Left colon (tissue), 2 donors: ENCODE results near the gene ARHGAP23. TPM values are rescaled to one million over a fixed set of nuclear protein-coding genes. Genes with fewer than 3 reads are reported as not detected.

Source experiments
- ATAC-seq: fragments of 200-7000 bp; cut with Tn5 transposase; one replicate; pipeline ENCODE4 v1.9.1; 2020; ENCODE audit warnings: mild to moderate bottlenecking, moderate library complexity
- DNase-seq, 2 donors: peaks; one replicate each; pipeline ENCODE4 v3.0.0-alpha.2; 2020
- intact Hi-C, 2 donors: fragments of 100-400 bp; cut with DNase I in 1 of 2; cut with micrococcal nuclease in 1 of 2; formaldehyde crosslinking; loops; one replicate each; pipeline versions ENCODE4 v1.11.2 to v1.14.0; 2022; cut with DNase I, micrococcal nuclease
- long read RNA-seq: library from polyadenylated mRNA; unstranded; transcript quantifications from one replicate; pipeline ENCODE4 v2.0.0, GENCODE V29; 2021
- total RNA-seq, 2 donors: library from RNA; stranded (reverse); fragmentation: NEBNext Ultra II Directional; extraction: Animal tissue kit (Norgen Biotek cat#: 25700); gene quantifications; one replicate each; pipeline ENCODE4 v1.2.1, GENCODE V29; 2021
- donor health status: DM: no; HTN: no; CAD: no.
- donor health status: DM: yes; HTN: yes; CAD: no.

ARHGAP23 gene
- total RNA-seq, result 10 to 100 TPM in 1 of 2 donors, 1 to 10 TPM in 1; 3.9 to 11.3 TPM
- long read RNA-seq, partial matches to known transcripts, result 0 of 2 reads
- long read RNA-seq, other reads (novel, unspliced or antisense), result 2 of 2 reads

GRCh38 chr17:38428112-38428642 lies at the start of gene ARHGAP23:
ARHGAP23 (plus strand) TSS chr17:38428464; CDS start chr17:38428486, 22 bp downstream.
- intact Hi-C loops, result no loop called here
- peak; percentile 53 for ATAC-seq
- peak; percentile 50 to 62 for DNase-seq

GRCh38 chr17:38379448-38379847 lies 48.8 kb upstream of the ARHGAP23 start:
- DNase-seq (no peak), ATAC-seq (no peak)
- intact Hi-C loops, result no loop called here

- intact Hi-C loops, result no loop called here
- DNase-seq (no peak), ATAC-seq (no peak)
Observed at GRCh38 chr17:38395090-38395489, 33.2 kb upstream of the ARHGAP23 start.

GRCh38 chr17:38397227-38397626 lies 31.0 kb upstream of the ARHGAP23 start:
- DNase-seq, result no peak
- intact Hi-C loops, result no loop called here
- ATAC-seq, result no peak

GRCh38 chr17:38400286-38400685 lies 28.0 kb upstream of the ARHGAP23 start:
- ATAC-seq (no peak), DNase-seq (no peak)
- intact Hi-C loops, result no loop called here

GRCh38 chr17:38401459-38401858 lies 26.8 kb upstream of the ARHGAP23 start:
- no peak for ATAC-seq
- no peak for DNase-seq
- intact Hi-C loops, result no loop called here

- ATAC-seq (no peak), DNase-seq (no peak)
- intact Hi-C loops, result no loop called here
Observed at GRCh38 chr17:38402897-38403296, 25.4 kb upstream of the ARHGAP23 start.

GRCh38 chr17:38403491-38403890 lies 24.8 kb upstream of the ARHGAP23 start:
- intact Hi-C loops, result no loop called here
- DNase-seq, result no peak
- ATAC-seq, result peak; percentile 46

- ATAC-seq (no peak), DNase-seq (no peak)
- intact Hi-C loops, result no loop called here
Observed at GRCh38 chr17:38404174-38404943, 23.9 kb upstream of the ARHGAP23 start.

- DNase-seq (no peak), ATAC-seq (no peak)
- intact Hi-C loops, result no loop called here
Observed at GRCh38 chr17:38405654-38406053, 22.6 kb upstream of the ARHGAP23 start.

- DNase-seq, result no peak
- intact Hi-C loops, result no loop called here
- ATAC-seq, result no peak
Observed at GRCh38 chr17:38410201-38410600, 18.1 kb upstream of the ARHGAP23 start.

GRCh38 chr17:38415250-38416194 lies 12.7 kb upstream of the ARHGAP23 start:
- intact Hi-C loops, result loop anchor here (2.0 to 5.0 kb wide), 2 partner anchors 67 to 68 kb away; no protein-coding TSS in a partner anchor
- ATAC-seq, result peak; percentile 39
- DNase-seq, result no peak

GRCh38 chr17:38416840-38417209 lies 11.4 kb upstream of the ARHGAP23 start:
- DNase-seq, result no peak
- ATAC-seq, result no peak
- intact Hi-C loops, result loop anchor here in 1 of 2 donors (5.0 kb wide), 1 partner anchor 70 kb away; no protein-coding TSS in a partner anchor

- no peak for DNase-seq
- intact Hi-C loops, result loop anchor here in 1 of 2 donors (5.0 kb wide), 1 partner anchor 70 kb away; no protein-coding TSS in a partner anchor
- no peak for ATAC-seq
Observed at GRCh38 chr17:38417210-38417951, 10.9 kb upstream of the ARHGAP23 start.

- ATAC-seq (no peak), DNase-seq (no peak)
- intact Hi-C loops, result loop anchor here in 1 of 2 donors (5.0 kb wide), 1 partner anchor 71 kb away; no protein-coding TSS in a partner anchor
Observed at GRCh38 chr17:38418062-38418692, 10.1 kb upstream of the ARHGAP23 start.

- intact Hi-C loops, result loop anchor here in 1 of 2 donors (5.0 kb wide), 1 partner anchor 72 kb away; no protein-coding TSS in a partner anchor
- DNase-seq (no peak), ATAC-seq (no peak)
Observed at GRCh38 chr17:38418693-38419507, 9.4 kb upstream of the ARHGAP23 start.

GRCh38 chr17:38419508-38419981 lies 8.7 kb upstream of the ARHGAP23 start:
- no peak for ATAC-seq
- intact Hi-C loops, result loop anchor here in 1 of 2 donors (5.0 kb wide), 1 partner anchor 72 kb away; no protein-coding TSS in a partner anchor
- no peak for DNase-seq
